ENCODE data around the gene ZNF784. TPM values are rescaled to one million over a fixed set of nuclear protein-coding genes. Genes with fewer than 3 reads are reported as not detected.

Gene ZNF784
- total and polyA plus RNA-seq, 9 of the 15 experiments (the other 6 are each of a cell fraction or from before 2014, with no cell fraction given), result 0.14 to 6.1 (median 2.1) TPM

DNA sequence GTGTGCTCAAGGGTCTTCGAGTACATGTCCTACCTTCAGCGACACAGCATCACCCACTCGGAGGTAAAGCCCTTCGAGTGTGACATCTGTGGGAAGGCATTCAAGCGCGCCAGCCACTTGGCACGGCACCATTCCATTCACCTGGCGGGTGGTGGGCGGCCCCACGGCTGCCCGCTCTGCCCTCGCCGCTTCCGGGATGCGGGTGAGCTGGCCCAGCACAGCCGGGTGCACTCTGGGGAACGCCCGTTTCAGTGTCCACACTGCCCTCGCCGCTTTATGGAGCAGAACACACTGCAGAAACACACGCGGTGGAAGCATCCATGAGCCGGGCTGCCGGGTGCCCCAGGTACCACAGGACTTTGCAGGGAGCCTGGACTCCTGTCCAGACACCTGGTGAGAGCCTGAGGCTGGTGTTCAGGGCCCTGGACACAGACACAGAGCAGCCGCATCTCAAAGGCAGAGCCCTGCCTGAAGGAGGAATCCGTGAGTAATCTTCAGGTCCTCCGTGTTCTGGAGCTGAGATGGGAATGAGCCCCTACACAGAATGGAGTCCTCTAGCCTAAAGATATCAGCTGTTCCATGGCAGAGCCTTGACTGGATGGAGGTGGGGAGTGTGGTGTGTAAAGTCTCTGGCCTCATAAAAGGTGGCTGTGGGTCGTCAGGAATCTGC is 20.6 kb upstream of the ZNF784 start (continued):
- TF ChIP-seq, protein P1, sequence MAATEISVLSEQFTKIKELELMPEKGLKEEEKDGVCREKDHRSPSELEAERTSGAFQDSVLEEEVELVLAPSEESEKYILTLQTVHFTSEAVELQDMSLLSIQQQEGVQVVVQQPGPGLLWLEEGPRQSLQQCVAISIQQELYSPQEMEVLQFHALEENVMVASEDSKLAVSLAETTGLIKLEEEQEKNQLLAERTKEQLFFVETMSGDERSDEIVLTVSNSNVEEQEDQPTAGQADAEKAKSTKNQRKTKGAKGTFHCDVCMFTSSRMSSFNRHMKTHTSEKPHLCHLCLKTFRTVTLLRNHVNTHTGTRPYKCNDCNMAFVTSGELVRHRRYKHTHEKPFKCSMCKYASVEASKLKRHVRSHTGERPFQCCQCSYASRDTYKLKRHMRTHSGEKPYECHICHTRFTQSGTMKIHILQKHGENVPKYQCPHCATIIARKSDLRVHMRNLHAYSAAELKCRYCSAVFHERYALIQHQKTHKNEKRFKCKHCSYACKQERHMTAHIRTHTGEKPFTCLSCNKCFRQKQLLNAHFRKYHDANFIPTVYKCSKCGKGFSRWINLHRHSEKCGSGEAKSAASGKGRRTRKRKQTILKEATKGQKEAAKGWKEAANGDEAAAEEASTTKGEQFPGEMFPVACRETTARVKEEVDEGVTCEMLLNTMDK (IDR thresholded peaks at IDR 0.05; ENCODE audit: borderline replicate concordance, insufficient read depth, low read depth, low read length, poor library complexity, severe bottlenecking), result no peak
- TF ChIP-seq SRSF7 (optimal IDR thresholded peaks at IDR 0.05; ENCODE audit: low read depth, low read length) (no peak), POLR2G (IDR thresholded peaks at IDR 0.05; ENCODE audit: low read depth, low read length) (peak; percentile 80), HDAC8 (tag; IDR thresholded peaks at IDR 0.05) (no peak), PPARD (CRISPR knock-in tag; IDR thresholded peaks at IDR 0.05) (no peak), ZNF830 (CRISPR knock-in tag; IDR thresholded peaks at IDR 0.05) (no peak), POLR3A (IDR thresholded peaks at IDR 0.05; ENCODE audit: borderline replicate concordance, extremely low read depth, insufficient read depth, insufficient read length) (no peak)
- TF ChIP-seq, protein P2, sequence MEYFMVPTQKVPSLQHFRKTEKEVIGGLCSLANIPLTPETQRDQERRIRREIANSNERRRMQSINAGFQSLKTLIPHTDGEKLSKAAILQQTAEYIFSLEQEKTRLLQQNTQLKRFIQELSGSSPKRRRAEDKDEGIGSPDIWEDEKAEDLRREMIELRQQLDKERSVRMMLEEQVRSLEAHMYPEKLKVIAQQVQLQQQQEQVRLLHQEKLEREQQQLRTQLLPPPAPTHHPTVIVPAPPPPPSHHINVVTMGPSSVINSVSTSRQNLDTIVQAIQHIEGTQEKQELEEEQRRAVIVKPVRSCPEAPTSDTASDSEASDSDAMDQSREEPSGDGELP (CRISPR knock-in tag; IDR thresholded peaks at IDR 0.05; ENCODE audit: borderline replicate concordance), result peak; percentile 1; the same call in 1 of the 2 replicates
- TF ChIP-seq, protein P3, sequence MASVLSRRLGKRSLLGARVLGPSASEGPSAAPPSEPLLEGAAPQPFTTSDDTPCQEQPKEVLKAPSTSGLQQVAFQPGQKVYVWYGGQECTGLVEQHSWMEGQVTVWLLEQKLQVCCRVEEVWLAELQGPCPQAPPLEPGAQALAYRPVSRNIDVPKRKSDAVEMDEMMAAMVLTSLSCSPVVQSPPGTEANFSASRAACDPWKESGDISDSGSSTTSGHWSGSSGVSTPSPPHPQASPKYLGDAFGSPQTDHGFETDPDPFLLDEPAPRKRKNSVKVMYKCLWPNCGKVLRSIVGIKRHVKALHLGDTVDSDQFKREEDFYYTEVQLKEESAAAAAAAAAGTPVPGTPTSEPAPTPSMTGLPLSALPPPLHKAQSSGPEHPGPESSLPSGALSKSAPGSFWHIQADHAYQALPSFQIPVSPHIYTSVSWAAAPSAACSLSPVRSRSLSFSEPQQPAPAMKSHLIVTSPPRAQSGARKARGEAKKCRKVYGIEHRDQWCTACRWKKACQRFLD (CRISPR knock-in tag; IDR thresholded peaks at IDR 0.05), result no peak
- TF ChIP-seq, protein P4, sequence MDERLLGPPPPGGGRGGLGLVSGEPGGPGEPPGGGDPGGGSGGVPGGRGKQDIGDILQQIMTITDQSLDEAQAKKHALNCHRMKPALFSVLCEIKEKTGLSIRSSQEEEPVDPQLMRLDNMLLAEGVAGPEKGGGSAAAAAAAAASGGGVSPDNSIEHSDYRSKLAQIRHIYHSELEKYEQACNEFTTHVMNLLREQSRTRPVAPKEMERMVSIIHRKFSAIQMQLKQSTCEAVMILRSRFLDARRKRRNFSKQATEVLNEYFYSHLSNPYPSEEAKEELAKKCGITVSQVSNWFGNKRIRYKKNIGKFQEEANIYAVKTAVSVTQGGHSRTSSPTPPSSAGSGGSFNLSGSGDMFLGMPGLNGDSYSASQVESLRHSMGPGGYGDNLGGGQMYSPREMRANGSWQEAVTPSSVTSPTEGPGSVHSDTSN (CRISPR knock-in tag; IDR thresholded peaks at IDR 0.05; ENCODE audit: low read depth), result no peak
- TF ChIP-seq, protein P4 (tag; conservative IDR thresholded peaks at IDR 0.05; ENCODE audit: low read depth), result no peak

Data from K562 (cell line).